Mesenteric fat pad (tissue), 1 donor: Measurements from ENCODE around the gene SPACA4. TPM values are rescaled to one million over a fixed set of nuclear protein-coding genes. Genes with fewer than 3 reads are reported as not detected.
A peak's percentile ranks its signal among the peaks of the same experiment; 100 is the strongest.
"Not testable (repeated sequence)": the region's sequence is repeated elsewhere in the genome, so short reads cannot be mapped to it uniquely, and the experiment has no call there.

Experiments used
- DNase-seq: peaks from one replicate; pipeline ENCODE4 v3.0.0-alpha.2; 2020; ENCODE audit warnings: low spot score
- long read RNA-seq: library from polyadenylated mRNA; unstranded; transcript quantifications from one replicate; pipeline ENCODE4 v2.0.0, GENCODE V29; 2020
- total RNA-seq: library from RNA; stranded (reverse); fragmentation: NEBNext Ultra II Directional; extraction: Animal tissue kit (Norgen Biotek cat#: 25700); gene quantifications from one replicate; pipeline ENCODE4 v1.2.1, GENCODE V29; 2021
- donor health status: DM: yes; HTN: yes; CAD: no.

The SPACA4 gene, protein sequence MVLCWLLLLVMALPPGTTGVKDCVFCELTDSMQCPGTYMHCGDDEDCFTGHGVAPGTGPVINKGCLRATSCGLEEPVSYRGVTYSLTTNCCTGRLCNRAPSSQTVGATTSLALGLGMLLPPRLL
- not detected for total RNA-seq
- long read RNA-seq = 0 reads

DNA sequence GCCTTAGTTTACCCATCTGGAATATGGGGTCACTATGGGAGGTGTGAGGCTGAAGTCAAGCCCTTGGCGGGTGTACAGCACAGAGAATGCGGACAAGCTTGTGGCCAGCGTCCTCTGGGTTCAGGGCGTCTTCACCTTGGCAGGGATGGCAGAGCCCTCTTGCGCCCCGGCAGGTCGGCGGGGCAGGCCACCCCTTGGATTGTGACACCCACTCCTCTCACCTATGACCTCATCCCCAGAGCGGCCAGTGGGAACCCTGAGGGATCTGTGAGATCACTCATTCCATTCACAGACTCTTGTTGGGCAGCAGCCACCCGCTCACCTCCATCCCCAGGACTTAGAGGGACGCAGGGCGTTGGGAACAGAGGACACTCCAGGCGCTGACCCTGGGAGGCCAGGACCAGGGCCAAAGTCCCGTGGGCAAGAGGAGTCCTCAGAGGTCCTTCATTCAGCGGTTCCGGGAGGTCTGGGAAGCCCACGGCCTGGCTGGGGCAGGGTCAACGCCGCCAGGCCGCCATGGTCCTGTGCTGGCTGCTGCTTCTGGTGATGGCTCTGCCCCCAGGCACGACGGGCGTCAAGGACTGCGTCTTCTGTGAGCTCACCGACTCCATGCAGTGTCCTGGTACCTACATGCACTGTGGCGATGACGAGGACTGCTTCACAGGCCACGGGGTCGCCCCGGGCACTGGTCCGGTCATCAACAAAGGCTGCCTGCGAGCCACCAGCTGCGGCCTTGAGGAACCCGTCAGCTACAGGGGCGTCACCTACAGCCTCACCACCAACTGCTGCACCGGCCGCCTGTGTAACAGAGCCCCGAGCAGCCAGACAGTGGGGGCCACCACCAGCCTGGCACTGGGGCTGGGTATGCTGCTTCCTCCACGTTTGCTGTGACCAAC, at the start of gene SPACA4:
Gene SPACA4 (plus strand): TSS at position 280 of the 896 bp plus-strand sequence. CDS start 237 bp downstream, at position 517.
- no peak for DNase-seq

GRCh38 chr19:48556825-48557224, 49.7 kb upstream of the SPACA4 start:
- no peak for DNase-seq

DNA sequence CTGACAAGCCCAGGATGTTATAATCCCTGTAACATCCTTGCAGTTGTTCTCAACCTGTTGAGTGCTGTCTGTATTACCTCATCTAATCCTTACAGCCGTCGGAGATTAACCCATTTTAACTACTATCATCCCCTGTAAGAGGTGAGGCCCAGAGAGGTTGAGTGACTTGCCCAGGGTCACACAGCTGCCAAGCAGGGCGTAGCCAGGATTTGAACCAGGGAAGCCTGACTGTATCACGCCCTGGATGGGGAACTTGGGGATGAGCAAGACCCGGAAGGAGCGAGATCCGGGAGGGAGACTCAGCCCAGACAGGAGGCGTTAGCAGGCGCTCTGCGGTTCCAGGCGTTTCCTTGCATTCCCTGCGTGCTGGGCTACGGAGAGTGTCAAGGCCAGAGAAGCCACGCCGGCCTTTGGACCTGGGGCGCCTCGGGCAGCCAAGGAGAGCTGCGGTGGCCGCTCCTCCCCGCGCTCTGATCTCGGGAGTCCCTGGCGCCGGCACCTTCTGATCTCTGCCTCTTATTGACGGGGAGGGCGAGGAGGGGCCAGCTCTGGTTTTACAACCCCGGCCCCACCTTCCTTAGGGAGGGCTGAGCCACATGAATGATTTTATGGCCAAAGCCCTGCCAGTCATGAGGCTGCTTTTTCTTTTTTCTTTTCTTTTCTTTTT, 48.4 kb upstream of the SPACA4 start:
- no peak for DNase-seq

GRCh38 chr19:48560095-48560530, 46.4 kb upstream of the SPACA4 start:
- DNase-seq = no peak

- DNase-seq = no peak
These were observed 45.1 kb upstream of the SPACA4 start for GRCh38 chr19:48561412-48561811.

DNA sequence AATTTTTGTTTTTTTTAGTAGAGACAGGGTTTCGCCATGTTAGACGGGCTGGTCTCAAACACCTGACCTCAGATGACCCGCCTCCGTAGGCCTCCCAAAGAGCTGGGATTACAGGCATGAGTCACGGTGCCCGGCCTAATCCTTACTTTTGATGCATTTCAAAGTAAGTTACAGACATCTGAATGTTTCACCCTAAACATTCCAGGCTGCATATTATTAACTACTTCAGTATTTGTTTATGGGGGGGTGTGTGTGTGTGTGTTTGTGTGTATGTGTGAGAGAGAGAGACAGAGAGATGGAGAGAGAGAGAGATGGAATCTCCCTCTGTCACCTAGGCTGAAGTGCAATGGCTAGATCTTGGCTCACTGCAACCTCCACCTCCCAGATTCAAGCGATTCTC, 41.5 kb upstream of the SPACA4 start:
- DNase-seq = no peak

- peak; percentile 92 for DNase-seq
These were observed 38.1 kb upstream of the SPACA4 start for GRCh38 chr19:48568345-48568886.

DNA sequence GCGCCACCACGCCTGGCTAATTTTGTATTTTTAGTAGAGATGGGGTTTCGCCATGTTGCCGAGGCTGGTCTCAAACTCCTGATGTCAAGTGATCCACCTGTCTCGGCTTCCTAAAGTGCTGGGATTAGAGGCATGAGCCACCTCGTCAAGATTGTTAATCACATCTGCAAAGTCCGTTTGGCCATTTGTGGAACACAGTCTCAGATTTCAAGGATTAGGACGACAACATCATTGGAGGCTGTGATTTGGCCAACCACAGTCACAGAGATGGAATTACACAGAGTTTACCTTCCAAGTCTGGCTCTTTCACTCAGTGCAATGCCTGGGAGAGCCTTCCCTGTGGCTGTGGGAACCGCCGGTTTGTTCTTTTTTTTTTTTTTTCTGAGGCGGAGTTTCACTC, 36.7 kb upstream of the SPACA4 start:
- no peak for DNase-seq

GRCh38 chr19:48571378-48572162, 35.0 kb upstream of the SPACA4 start:
- DNase-seq = no peak

DNA sequence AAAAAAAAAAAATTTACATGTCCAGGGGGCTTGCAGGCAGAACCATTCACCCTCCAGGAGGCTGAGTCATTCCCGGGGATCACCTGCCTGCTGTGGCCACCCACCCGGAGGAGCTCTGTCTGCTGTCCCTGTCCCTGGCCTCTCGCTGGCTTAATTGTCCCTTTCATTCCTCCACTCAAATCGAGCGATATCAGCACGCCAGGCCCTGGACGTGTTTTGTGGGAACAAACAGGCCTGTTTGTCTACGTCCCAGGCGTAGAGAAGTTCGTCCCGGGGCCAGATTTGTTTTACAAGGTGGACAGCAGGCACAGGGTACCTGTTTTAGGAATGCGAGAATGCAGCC, 33.4 kb upstream of the SPACA4 start:
- no peak for DNase-seq

- no peak for DNase-seq
These were observed 30.5 kb upstream of the SPACA4 start for GRCh38 chr19:48575931-48576622.

GRCh38 chr19:48577908-48578307, 28.6 kb upstream of the SPACA4 start:
- not testable (repeated sequence) for DNase-seq

GRCh38 chr19:48578891-48579290, 27.7 kb upstream of the SPACA4 start:
- no peak for DNase-seq

DNA sequence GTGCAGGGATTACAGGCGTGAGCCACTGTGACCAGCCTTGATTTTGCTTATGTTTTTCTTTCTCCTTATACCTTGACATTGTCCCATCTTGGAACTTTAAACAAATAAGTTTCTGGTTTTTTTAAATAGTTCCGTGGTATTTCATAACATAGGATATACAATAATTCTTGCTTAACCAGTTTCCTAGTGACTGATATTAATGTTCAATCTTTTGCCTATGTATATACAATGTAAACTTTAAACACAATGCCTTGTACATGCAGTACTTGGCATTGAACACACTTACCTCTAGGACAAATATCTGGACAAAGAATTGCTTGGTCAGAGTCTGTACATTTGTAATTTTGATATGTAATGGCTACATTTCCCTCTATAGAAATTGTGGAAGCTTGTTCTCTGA, 24.4 kb upstream of the SPACA4 start:
- no peak for DNase-seq

DNA sequence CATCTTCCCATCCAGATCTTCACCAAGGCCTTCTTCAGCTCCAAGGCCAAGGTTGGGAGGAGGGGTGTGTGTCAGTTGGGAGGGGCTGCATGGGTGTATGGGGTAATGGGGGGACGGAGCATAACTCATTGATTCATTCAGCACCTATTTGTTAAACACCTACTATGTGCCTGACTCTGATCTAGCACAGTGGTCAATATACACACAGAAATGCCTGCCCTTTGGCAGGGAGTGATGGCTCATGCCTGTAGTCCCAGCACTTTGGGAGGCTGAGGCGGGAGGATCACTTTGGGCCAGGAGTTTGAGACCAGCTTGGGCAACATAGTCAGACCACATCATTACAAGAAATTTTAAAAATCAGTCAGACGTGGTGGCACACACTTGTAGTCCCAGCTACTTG, 19.2 kb upstream of the SPACA4 start:
- DNase-seq = no peak

GRCh38 chr19:48588670-48589401, 17.7 kb upstream of the SPACA4 start:
- DNase-seq = peak; percentile 96

DNA sequence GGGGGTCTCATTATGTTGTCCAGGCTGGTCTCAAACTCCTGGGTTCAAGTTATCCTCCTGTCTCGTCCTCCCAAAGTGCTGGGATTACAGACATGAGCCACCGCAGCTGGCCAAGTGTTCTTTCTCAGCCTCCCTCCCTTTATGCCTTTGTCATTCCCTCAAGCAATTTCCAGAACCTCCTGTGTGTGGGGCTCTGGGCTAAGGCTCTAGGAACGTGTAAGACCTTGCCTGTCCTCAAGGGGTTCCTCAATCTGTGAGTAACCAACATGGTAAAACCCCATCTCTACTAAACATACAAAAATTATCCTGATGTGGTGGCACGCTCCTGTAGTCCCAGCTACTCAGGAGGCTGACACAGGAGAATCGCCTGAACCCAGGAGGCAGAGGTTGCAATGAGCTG, 15.5 kb upstream of the SPACA4 start:
- DNase-seq = no peak

DNA sequence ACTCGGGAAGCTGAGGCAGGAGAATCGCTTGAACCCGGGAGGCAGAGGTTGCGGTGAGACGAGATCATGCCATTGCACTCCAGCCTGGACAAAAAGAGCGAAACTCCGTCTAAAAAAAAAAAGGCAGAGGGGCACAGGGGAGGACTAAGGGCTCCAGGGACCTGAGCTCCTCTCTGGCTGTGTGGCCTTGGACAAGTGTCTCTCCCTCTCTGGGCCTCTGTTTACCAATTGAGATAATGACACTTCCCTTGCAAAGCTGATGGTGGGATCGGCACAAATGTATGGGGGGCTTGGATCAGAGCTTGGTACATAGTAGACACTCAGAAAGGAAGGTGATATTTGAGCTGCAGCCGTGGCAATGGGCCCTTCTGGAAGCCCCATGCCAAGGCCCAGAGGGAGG, 11.4 kb upstream of the SPACA4 start:
- no peak for DNase-seq

DNA sequence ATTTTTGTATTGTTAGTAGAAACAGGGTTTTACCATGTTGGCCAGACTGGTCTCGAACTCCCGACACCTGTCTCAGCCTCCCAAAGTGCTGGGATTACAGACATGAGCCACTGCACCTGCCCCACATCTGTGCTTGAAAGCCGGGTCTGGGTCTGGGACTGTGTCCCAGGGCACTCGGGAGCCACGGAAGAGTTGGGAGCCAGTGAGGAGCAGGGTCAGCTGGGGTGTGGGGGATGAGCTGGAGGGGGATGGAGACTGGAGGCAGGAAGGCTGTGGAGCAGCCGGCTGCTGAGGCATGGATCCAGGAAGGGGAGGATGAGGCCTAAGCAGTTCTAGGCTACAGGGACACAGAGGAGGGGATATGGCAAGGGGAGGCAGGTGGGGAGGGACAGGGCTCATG, 10.7 kb upstream of the SPACA4 start:
- DNase-seq = no peak

DNA sequence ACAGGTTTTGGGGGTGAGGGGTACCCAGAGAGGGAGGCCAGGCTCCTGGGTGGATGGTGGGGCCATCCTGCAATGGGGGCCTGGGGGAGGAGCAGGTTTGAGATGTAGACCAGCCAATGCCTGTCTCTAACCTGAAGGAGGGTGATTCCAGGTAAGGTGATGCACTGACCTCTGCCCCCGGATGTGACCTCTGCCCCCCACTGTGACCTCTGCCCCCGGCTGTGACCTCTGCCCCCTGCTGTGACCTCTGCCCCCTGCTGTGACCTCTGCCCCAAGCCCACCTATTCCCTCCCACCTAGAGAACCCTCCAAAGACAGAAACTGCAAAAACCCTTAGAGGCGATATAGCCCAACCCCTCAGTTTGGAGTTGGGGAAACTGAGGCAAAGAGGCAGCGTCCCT, 10.3 kb upstream of the SPACA4 start:
- no peak for DNase-seq
